Right cardiac atrium (tissue), 5 donors: ENCODE data around the gene TBK1. TPM values are rescaled to one million over a fixed set of nuclear protein-coding genes. Genes with fewer than 3 reads are reported as not detected.

Source experiments
- ATAC-seq, 2 donors: fragments of 200-7000 bp; cut with Tn5 transposase; one replicate each; pipeline versions ENCODE4 v1.8.0 to v1.9.1; 2020; ENCODE audit warnings: moderate library complexity in 2 of 2, mild to moderate bottlenecking in 1 of 2
- DNase-seq, 3 donors: peaks; one replicate each; pipeline ENCODE4 v3.0.0-alpha.2; 2020
- H3K27ac ChIP-seq: one replicate; pipeline ENCODE4 v1.5.1; 2013; ENCODE audit warnings: mild to moderate bottlenecking, low read length, control low read depth, moderate library complexity
- H3K27me3 ChIP-seq: one replicate; pipeline ENCODE4 v1.6.1; 2013; ENCODE audit not compliant: control insufficient read depth, insufficient read depth
- H3K4me1 ChIP-seq: one replicate; pipeline ENCODE4 v1.6.1; 2013; ENCODE audit warnings: low read length; ENCODE audit not compliant: control insufficient read depth, insufficient read depth
- H3K4me3 ChIP-seq: one replicate; pipeline ENCODE4 v1.5.1; 2013; ENCODE audit warnings: low read length, control low read depth
- H3K9me3 ChIP-seq: one replicate; pipeline ENCODE4 v1.6.1; 2013; ENCODE audit warnings: low read length; ENCODE audit not compliant: control insufficient read depth
- WGBS: extraction: QIAGEN DNeasy Blood & Tissue Kit; methylation state at CpG from one replicate; pipeline ENCODE4 v1.1.7; 2013; 5-methylcytosine and 5-hydroxymethylcytosine counted together
- intact Hi-C, 4 donors: fragments of 100-400 bp; cut with DNase I; formaldehyde crosslinking; loops; one replicate each; pipeline versions ENCODE4 v1.11.0 to v1.14.0; 2022 to 2023
- polyA plus RNA-seq: library from polyadenylated mRNA; stranded (reverse); fragments of 200-250 nt; gene quantifications from one replicate; pipeline ENCODE4 v1.2.3, GENCODE V29; 2013
- total RNA-seq, 4 donors: library from RNA; stranded (reverse); fragmentation: NEBNext Ultra II Directional; extraction: Animal tissue kit (Norgen Biotek cat#: 25700); gene quantifications; one replicate each; pipeline ENCODE4 v1.2.1, GENCODE V29; 2021
- donor health status: healthy with polysubstance abuse.
- donor health status: DM: no; HTN: yes; CAD: no.
- donor health status: DM: no; HTN: no; CAD: no.
- donor health status: DM: no; HTN: yes; CAD: no; lungs with severe emphysema.
- donor health status: DM: yes; HTN: yes; CAD: no.

The TBK1 gene
- total and polyA plus RNA-seq, 5 donors: 10.5 to 14.7 (median 13.4) TPM

DNA sequence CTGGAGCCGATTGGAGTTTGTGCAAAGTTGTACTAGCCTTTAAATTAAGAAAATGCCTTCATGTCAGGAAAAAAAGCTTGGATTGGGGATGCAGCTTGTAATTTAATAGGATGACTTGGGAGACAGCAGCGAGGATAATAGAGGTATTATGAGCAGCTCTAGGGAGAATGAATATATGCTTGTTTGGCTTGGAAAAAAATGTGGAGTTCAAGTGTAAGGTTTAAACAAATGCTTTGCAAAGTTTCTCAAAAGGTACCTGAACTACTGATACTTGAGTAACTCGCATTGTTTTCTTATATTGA lies 93.1 kb downstream of the TBK1 start:
- Histone ChIP-seq H3K4me3 (no peak overlapping the region), H3K9me3 (no peaks in the 10 kb centered on the region), H3K4me1 (no peaks in the 10 kb centered on the region), H3K27me3 (no peaks in the 10 kb centered on the region), H3K27ac (no peak overlapping the region)
- DNase-seq: no peak
- no peak for ATAC-seq
- 81% methylated on average over 3 of the region's 3 CpGs for WGBS
- intact Hi-C loops: loop anchor here in 1 of 4 donors (5.0 kb wide), 1 partner anchor 152 kb away; no protein-coding TSS in a partner anchor

DNA sequence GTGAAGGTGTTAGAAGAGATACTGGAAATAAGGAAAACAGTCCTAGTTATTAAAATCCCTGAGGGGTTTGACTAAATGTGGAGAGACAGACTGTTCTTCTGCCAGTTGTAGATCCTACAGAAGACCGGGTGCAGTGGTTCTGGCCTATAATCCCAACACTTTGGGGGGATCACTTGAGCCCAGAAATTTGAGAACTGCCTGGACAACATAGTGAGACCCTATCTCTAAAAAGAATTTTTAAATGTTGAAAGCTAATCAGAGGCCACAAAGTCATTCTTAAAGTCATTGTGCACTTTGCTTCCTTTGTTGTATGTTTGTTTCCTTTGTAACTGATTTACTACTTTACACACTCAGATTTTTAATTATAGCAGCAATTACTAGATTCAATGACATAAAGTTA lies 97.2 kb downstream of the TBK1 start:
- intact Hi-C loops: loop anchor here in 3 of 4 donors (2.0 to 5.0 kb wide), 2 partner anchors 146 to 148 kb away; no protein-coding TSS in a partner anchor
- ATAC-seq (no peak), DNase-seq (no peak)
- no peak overlapping the region for H3K27ac ChIP-seq
- WGBS: 70% methylated on average over 1 of the region's 1 CpG
- no peaks in the 10 kb centered on the region for H3K4me1 ChIP-seq
- H3K9me3 ChIP-seq: no peaks in the 10 kb centered on the region
- H3K27me3 ChIP-seq: no peaks in the 10 kb centered on the region
- H3K4me3 ChIP-seq: no peak overlapping the region

DNA sequence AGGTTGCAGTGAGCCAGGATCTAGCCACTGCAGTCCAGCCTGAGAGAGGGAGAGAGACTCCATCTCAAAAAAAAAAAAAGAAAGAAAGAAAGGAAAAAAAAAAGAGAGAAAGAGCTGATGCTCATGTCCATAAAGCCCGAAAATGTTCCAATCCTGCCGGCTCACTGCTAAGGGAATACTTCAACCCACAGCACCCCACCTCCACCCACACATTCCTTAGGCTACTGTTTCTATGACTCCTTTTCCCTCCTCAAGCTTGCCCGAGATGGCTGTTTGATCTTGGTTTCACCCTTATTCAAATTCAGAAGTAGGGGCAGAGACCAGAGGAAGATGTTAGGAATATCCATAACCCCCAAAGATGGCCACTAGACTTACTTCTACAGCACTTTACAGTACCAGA lies 98.8 kb downstream of the TBK1 start:
- no peak for ATAC-seq
- DNase-seq: no peak
- Histone ChIP-seq H3K27ac (no peak overlapping the region), H3K4me3 (no peak overlapping the region), H3K9me3 (no peaks in the 10 kb centered on the region), H3K4me1 (no peaks in the 10 kb centered on the region), H3K27me3 (no peaks in the 10 kb centered on the region)
- intact Hi-C loops: loop anchor here in 2 of 4 donors (2.0 to 10.0 kb wide), 2 partner anchors 54 to 148 kb away; no protein-coding TSS in a partner anchor
- WGBS: 68% methylated on average over 3 of the region's 3 CpGs

DNA sequence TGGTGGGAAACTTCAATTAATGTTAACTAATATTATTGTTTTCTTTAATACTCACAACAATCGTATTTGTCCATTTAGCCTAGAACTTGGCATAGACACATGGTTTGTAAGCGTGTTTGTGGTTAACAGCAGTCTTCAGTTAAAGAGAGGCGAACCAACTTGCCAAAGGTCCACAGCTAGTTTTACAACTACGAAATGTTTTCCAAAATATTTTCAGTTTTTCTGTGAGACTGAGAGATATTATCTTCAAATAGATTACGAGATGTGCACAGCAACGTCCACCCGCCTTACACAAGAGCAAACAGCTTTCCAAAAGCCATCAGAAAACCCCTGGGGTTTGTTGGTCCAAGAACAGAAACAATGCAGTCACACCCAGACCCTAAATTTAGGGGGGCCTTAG lies 99.8 kb downstream of the TBK1 start:
- Histone ChIP-seq H3K9me3 (no peaks in the 10 kb centered on the region), H3K4me3 (no peak overlapping the region), H3K27me3 (no peaks in the 10 kb centered on the region), H3K4me1 (no peaks in the 10 kb centered on the region), H3K27ac (no peak overlapping the region)
- ATAC-seq (no peak), DNase-seq (no peak)
- intact Hi-C loops: loop anchor here in 2 of 4 donors (2.0 to 10.0 kb wide), 2 partner anchors 53 to 147 kb away; no protein-coding TSS in a partner anchor
- 45% methylated on average over 7 of the region's 7 CpGs for WGBS

Other genes starting within 250 kb of the TBK1 start
- gene KICS2, start 229.8 kb upstream of the TBK1 start, total RNA-seq: 1 to 10 TPM; 4.2 to 7.3 (median 4.8) TPM
- gene KICS2, start 229.8 kb upstream of the TBK1 start, polyA plus RNA-seq: 2.6 TPM
- not detected for gene C12orf56, start 61.4 kb upstream of the TBK1 start, total RNA-seq
- gene C12orf56, start 61.4 kb upstream of the TBK1 start, polyA plus RNA-seq: not detected
- gene XPOT, start 47.7 kb upstream of the TBK1 start, total RNA-seq: 10 to 100 TPM; 25.1 to 33.3 (median 29.5) TPM
- gene XPOT, start 47.7 kb upstream of the TBK1 start, polyA plus RNA-seq: 8.9 TPM
- gene RASSF3, start 158.4 kb downstream of the TBK1 start, total RNA-seq: 100 to 1,000 TPM; 111 to 154 (median 122) TPM
- gene RASSF3, start 158.4 kb downstream of the TBK1 start, polyA plus RNA-seq: 44.6 TPM